GM19025 (cell line): ENCODE data around the gene RALA.
"Not testable (repeated sequence)": the region's sequence is repeated elsewhere in the genome, so short reads cannot be mapped to it uniquely, and the experiment has no call there.

Experiments
- ATAC-seq: cut with Tn5 transposase; IDR thresholded peaks from one replicate; pipeline ENCODE4 v1.9.1; 2021; ENCODE audit warnings: mild to moderate bottlenecking, low read depth, moderate library complexity; ENCODE audit not compliant: unreplicated experiment

Gene RALA

DNA sequence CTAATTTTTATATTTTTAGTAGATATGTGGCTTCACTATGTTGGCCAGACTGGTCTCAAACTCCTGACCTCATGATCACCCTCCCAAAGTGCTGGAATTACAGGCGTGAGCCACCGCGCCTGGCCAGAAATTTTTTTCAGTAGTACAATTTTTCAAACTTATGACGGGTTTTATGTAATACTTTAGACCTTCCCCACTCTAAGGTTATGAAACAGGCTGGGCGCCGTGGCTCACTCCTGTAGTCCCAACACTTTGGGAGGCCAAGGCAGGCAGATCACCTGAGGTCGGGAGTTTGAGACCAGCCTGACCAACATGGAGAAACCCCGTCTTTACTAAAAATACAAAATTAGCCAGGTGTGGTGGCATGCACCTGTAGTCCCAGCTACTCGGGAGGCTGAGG is 56.5 kb downstream of the RALA start:
- not testable (repeated sequence) for ATAC-seq

DNA sequence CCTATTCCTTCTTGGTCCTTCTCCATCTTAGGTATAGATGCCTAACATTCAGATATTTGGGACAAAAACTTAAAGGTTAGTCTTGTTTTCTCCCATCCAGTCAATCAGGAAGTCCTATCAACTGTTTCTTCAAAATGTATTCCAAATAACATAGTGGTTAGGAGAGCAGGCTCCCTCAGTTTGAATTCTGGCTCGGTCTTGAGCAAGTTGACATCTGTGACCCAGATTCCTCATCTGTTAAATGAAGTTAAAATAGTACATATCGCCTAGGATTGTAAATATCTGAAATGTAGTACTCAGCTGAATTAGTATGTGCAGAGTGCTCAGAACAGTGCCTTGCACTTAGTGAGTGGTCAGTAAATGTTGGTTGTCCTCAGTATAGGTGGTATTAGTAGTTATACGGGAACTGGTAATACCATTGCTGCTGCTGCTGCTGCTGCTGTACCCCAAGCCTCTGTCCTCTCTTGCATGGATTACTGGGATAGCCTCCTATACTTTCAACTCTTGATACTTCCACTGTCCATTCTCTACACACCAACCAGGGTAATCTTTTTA is 58.6 kb downstream of the RALA start:
- no peak for ATAC-seq

DNA sequence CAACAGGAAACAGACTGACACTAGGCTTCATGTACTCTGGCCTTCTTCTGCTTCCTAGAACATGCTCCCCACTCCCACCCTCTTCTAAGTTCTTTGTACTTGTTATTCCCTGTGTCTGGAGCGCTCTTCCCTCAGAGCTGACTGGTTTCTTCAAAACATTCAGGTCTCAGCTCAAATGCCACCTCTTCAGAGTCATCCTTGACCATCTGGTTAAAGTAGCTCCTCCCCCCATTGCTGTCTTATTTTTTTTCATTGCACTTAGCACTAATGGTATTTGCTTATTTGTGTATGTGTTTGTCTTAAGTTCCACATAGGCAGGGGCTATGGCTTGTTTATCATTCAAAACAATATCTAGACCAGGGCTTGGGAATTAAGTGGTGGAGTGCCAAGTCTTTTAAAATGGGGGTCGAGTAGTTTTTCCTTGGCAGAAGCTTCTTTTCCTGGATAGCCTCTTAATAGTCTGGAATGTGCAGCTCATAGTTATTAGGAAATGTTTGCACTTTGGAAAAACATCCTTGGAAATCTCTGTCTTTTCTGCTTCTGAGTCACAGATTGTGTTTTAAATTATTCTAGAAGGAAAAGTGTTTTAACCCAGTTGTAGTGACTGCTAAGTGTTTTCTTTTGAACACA is 60.0 kb downstream of the RALA start:
- ATAC-seq = no peak

- ATAC-seq = peak; percentile 64
These were observed 63.0 kb downstream of the RALA start for GRCh38 chr7:39686261-39686924.

DNA sequence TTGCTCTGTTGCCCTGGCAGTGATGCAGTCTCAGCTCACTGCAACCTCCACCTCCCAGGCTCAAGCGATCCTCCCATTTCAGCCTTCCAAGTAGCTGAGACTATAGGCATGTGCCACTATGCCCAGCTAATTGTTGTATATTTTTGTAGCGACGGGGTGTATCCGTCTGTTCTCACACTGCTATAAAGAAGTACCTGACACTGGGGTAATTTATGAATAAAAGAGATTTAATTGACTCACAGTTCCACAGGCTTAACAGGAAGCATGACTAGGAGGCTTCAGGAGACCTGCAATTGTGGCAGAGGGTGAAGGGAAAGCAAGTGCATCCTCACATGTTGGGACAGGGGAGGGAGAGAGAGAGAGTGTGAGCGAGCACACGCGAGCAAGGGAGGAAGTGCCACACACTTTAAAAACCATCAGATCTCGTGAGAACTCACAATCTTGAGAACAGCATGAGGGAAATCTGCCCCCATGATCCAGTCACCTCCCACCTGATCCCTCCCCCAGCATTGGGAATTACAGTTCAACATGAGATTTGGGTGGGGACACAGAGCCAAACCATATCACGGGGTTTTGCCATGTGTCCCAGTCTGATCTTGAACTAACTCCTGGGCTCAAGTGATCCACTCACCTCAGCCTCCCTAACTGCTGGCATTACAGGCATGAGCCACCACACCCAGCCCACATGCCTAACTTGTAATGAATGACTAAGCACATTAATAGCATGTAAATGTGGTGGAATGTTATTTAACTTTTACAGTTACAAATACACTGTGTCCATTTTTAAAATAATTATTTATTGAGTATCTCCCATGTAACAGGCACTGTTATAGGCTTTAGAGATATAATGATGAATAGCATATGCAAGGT is 65.5 kb downstream of the RALA start:
- ATAC-seq = no peak

DNA sequence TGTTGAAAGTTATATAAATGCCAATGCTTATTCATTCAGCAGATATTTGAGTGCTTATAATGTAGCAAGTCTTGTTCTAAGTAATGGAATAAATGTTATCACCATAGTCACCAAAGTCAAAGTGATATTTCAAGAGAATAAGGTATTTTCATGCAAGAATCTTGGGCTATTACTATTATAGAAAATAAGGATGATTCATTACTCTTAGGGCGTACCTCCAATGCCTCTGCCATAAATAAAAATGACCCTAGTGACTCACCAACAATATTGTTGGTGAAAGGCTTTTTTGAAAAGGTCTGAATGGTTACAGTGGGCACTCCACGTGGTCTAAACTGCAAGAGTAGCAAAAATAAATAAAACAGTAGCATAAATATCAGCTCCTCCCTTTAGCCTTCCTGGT is 68.4 kb downstream of the RALA start:
- no peak for ATAC-seq

DNA sequence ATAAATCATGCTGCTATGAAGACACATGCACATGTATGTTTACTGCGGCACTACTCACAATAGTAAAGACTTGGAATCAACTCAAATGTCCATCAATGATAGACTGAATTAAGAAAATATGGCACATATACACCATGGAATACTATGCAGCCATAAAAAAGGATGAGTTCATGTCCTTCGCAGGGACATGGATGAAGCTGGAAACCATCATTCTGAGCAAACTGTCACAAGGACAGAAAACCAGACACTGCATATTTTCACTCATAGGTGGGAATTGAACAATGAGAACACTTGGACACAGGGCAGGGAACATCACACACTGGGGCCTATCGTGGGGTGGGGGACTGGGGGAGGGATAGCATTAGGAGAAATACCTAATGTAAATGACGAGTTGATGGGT is 69.7 kb downstream of the RALA start:
- ATAC-seq = not testable (repeated sequence)

DNA sequence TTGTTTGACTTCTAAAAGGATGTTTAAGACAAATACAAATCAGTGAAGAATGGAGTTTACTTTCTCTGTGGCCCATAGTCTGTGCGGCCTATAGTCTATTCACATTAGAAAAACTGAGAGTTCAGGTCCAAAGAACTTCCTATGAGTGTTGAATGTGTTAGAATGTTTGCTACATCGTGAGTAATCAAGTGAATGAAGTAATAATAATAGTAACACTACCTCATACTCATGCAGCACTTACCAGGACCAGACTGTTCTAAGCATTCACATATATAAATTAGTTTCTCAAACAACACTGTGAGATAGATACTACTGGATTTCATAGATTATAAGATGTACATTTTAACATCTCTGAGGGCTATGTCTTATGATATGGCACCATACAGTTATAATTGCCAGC is 70.4 kb downstream of the RALA start:
- ATAC-seq = no peak

- no peak for ATAC-seq
These were observed 72.6 kb downstream of the RALA start for GRCh38 chr7:39695852-39696586.

DNA sequence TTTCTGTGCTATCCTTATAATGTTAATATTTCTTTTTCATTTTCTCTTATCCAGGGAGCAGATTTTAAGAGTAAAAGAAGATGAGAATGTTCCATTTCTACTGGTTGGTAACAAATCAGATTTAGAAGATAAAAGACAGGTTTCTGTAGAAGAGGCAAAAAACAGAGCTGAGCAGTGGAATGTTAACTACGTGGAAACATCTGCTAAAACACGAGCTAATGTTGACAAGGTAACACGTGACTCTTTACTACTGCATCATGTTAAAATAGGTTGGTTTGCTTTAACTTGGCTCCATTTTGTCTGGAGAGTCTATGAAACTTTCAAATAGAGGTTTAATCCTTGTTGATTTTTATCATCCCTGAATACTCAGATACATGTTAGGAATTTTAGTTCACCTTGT is 73.3 kb downstream of the RALA start:
- no peak for ATAC-seq

DNA sequence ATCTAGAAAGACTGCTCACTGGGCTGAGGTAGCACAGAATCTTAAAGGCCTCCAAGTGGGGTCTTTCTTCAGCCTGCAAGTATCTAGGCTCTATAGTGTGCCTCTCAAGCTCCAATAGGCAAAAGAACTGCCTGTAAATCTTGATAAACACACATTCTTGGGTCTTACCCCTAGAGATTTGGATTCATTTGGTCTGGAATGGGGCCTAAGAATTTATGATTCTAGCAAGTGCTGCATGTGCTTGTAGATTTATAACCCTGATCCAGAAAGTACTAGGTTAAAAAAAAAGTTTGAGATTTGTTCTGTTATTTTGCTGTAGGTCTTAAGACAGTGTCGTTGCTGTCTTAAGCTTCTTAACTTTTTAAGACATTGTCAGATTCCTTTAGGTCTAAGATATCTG is 74.1 kb downstream of the RALA start:
- ATAC-seq = no peak

DNA sequence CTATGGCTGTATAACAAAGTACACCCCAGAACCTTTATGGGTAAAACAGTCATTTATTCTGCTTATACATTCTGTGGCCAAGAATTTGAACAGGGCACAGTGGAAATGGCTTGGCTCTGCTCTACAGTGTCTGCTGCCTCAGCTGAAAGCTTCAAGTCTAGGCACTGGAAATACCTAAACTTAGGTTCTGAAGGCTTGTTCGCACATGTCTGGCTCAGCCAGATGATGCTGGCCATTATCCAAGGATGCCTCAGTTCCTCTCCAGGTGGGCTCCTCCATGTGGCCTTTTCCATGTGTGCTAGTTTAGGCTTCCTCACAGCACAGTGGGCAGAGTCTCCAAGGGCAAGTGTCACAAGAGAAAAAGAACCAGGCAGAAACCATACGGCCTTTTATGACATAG is 76.8 kb downstream of the RALA start:
- ATAC-seq = no peak

DNA sequence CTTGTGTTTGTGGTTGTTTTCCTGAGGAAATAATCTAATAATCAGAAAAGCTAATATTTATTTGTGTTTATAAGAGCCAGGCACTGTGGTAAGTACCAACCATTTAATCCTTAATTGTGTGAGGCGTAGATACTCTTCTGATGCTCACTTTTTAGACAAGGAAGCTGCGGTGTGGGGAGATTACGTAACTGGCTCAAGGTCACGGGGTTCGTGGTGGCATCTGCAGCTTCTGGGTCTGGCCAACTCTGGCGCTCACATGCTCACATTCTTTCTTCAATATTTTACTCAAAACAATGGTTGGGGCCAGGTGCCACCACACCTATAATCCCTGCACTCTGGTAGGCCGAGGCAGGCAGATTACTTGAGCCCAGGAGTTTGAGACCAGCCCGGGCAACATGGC is 77.6 kb downstream of the RALA start:
- ATAC-seq = no peak

- ATAC-seq = no peak
These were observed 78.8 kb downstream of the RALA start for GRCh38 chr7:39702133-39702532.

DNA sequence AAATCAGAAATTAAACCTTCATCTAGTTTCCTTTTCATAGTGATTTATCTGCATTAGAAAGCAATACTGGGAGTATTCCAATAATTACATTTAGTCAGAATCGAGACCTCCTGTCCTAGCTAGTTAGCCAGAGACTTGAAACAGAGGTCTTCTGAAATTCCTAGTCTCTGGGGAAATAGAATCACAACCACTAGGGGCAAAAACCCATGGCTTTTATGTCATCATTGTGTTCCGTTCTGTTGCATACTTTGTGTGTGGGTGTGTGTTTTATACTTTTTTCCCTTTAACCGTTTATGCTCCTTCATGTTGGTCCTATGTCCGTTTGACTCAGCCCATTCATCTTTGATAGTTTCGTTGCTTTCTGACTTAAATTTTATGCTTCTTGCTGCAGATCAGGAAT is 79.8 kb downstream of the RALA start:
- ATAC-seq = no peak

DNA sequence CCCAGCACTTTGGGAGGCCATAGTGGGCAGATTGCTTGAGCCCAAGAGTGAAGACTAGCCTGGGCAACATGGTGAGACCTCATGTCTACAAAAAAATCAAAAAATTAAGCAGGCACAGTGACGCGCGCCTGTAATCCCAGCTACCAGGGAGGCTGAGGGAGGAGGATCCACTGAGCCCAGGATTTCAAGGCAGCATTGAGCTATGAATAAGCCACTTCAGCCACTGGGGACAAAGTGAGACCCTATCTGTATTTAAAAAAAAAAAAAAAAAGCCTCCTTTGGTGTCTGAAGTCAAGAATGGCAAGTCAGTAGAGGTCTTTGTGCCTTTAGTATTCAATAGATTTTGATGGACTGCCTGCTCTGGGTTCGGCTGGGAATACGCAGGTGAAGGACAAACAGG is 85.7 kb downstream of the RALA start:
- no peak for ATAC-seq

GRCh38 chr7:39709768-39710311 is 86.5 kb downstream of the RALA start:
- ATAC-seq = peak; percentile 77

DNA sequence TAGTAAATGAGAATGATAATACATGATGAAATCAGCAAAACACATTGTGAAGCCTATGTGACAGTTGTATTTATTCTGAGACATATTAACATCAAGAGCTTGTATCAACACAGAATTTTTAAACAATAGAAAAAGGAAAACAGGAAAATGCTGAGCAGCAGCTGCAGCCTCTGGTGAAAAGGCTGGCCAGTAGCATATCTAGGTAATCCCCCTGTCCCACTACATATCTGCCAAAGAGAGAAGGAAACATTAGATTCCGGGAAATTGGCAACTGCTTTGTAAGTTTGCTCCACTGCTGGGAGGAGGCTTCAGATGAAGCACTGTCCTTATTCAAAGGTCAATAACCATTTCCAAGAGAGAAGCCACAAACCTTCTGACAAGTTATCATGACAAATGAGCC is 89.4 kb downstream of the RALA start:
- no peak for ATAC-seq

- ATAC-seq = no peak
These were observed 91.2 kb downstream of the RALA start for GRCh38 chr7:39714447-39715091.

- ATAC-seq = no peak
These were observed 97.2 kb downstream of the RALA start for GRCh38 chr7:39720586-39720985.
